HG03354 (cell line): ENCODE measurements around the gene NOP9.

Experiments used
- ATAC-seq: cut with Tn5 transposase; IDR thresholded peaks from one replicate; pipeline ENCODE4 v1.9.1; 2021; ENCODE audit warnings: mild to moderate bottlenecking; ENCODE audit not compliant: unreplicated experiment, poor library complexity, severe bottlenecking

Gene NOP9

GRCh38 chr14:24279301-24280186 is 20.1 kb upstream of the NOP9 start:
- ATAC-seq: peak; percentile 59

GRCh38 chr14:24280797-24281460 is 18.7 kb upstream of the NOP9 start:
- no peak for ATAC-seq

GRCh38 chr14:24281636-24282035 is 18.0 kb upstream of the NOP9 start:
- ATAC-seq: no peak

- ATAC-seq: no peak
Observed at GRCh38 chr14:24282736-24283135, 16.9 kb upstream of the NOP9 start.

DNA sequence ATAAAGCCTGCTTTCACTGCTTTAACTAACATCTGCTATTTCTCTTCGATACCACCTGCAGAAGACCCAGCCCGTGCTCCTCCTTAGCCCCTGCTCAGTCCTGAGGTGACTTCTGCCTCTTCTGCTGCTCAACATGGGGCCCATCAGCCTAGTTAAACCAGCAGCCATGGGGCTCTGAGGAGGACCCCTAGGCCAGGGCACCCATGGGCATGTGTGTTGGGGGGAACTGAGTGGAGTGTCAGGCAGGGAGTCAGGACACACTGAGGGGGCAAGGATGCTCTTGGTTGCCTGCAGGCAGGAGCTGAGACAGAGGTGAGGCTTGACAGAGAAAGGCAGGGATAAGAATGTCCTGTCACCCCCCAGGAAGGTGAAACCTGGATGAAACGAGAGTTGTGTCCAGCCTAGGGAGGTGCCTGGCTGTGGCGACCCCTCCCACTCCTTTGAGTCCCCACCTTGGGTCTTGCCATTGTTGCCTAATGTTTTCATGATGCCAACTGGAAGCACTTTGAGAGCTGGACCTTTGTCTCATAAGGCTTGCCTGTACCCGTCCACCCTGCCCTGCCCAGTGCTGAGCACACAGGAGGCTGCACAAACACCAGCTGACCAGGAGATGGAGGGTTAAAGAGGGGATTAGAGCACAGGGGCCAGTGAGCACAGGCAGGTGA is 15.7 kb upstream of the NOP9 start:
- ATAC-seq: no peak

DNA sequence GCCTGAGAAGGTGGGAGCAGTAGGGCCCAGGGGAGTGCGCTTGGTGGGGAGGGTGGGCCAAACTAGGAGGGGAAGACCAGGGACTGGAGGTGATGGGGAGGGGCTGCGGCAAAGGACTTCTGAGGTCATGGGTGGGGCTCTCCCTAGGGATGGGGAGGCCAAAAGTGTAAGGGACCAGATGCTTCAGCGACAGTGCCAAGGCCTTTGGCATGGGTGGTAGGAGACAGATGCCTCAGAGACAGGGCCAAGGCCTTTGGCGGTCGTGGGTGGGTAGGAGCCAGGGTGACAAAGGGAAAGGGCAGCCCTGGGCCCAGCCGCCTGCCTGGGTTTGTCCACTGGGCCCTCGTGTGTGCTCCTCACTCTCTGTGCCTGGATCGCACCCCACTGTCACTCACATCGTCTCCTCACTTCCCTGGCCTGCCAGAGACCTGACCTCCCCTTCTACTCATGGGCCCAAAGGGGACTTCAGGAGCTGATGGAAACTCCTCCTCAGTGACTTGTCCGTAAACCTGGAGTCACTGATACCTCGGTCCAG is 15.1 kb upstream of the NOP9 start:
- no peak for ATAC-seq

GRCh38 chr14:24285351-24285750 is 14.3 kb upstream of the NOP9 start:
- ATAC-seq: no peak

DNA sequence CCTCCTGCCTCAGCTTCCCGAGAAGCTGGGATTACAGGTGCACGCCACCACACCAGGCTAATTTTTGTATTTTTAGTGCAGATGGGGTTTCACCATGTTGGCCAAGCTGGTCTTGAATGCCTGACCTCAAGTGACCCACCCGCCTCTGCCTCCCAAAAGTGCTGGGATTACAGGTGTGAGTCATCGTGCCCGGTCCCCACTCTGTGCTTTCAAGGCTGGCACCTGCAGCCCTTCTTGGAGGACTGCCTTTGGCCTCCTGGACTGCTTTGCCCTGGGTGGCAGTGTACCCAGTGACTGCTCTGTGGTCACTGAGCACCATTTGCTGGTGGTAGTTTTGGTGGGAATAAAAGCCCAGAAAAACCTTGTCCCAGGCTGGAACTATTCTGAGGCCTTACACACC is 12.7 kb upstream of the NOP9 start:
- ATAC-seq: no peak

- ATAC-seq: no peak
Observed at GRCh38 chr14:24289649-24290280, 9.9 kb upstream of the NOP9 start.

- no peak for ATAC-seq
Observed at GRCh38 chr14:24290746-24291145, 8.9 kb upstream of the NOP9 start.

GRCh38 chr14:24291446-24292117 is 8.1 kb upstream of the NOP9 start:
- no peak for ATAC-seq

DNA sequence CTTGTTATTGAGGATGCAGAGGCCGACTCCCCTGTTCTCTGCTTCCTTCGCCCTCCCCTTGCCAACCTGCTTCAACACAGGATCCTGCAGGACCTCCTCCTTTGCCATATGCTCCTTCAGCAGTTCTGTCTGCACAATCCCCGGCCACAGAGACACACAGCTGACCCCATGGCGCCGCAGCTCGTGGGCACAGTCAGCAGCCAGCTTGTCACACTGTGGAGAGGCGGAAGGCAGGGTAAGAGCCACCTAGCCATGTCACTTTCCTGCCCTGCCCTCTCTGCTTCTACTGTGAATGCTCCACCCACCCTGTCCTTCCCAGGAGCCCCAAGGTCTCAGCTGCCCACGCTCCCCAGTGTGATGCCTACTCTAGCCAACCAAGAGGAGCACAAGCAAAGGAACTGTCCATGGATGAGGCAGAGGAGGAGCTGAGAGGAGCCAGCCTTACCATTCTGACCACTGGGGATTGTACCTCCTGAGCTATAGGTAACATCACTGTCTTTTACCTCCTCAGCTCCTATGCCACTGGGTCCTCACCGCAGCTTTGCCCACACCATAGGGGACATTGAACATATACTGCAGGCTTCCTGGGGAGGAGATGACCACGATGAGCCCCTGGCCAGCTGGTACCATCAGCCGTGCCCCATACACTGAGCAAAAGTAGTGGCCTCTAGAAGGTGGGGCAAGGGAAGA is 7.4 kb upstream of the NOP9 start:
- ATAC-seq: no peak

GRCh38 chr14:24293525-24293924 is 6.1 kb upstream of the NOP9 start:
- ATAC-seq: no peak

- peak; percentile 59 for ATAC-seq
Observed at GRCh38 chr14:24296341-24297157, 3.1 kb upstream of the NOP9 start.

DNA sequence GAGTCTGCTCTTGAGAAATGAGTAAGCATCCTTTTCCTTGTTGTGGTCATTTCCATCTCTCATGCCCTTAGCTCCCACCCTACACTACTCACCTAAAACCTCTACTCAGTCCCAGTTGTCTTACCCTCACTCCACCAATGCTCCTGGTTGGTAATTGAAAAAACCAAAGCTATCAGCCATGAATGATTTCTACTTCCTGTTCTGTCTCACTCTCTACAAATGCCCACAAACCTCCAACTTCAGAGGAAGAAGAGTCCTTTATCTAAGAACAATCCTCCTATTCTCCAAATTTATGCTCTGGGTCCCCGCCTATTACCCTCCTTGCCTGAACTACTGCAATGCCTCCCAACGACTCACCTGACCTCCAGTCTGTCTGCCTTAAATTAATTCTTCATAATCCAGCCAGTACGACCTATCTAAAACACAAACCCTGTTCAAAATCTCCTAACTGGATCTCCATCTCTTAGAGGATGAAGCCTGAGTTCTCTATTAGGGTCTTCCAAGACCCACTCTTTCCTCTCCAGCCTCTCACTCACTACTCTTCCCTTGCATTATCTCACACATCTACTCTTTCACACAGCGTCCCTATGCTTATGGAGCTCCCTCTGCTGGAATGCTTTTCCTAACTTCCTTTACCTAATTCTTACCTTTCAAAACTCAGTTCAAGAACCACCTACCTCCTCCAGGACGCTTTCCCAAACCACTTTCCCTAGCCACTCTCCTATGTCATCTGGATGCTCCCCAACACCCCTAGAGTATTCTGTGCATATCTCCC is 2.3 kb upstream of the NOP9 start:
- peak; percentile 27 for ATAC-seq

DNA sequence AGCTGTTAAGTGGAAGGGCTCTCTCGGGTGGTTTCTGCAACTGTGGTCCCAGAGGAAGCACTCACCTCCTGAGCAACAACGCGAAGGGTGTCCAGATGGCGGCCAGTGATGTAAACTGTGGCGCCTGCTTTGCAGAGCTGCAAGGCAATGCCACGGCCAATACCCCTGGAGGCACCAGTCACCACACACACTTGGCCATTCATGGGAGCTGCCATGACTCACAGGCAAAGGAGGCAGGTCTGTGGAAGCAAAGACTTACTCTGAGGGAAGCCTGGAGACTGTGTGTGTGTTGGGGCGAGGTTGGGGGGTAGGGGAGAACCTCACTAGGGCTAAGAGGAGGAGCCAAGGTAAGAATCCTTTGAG is 777 bp upstream of the NOP9 start:
- ATAC-seq: peak; percentile 12

- ATAC-seq: no peak
Observed at GRCh38 chr14:24300326-24300980, 803 bp downstream of the NOP9 start.
